ENCODE data around the gene PRR15L.

PRR15L gene

GRCh38 chr17:47905221-47905733 is 52.4 kb downstream of the PRR15L start:
- no peak for DNase-seq (ENCODE audit: insufficient read length)
- TF ChIP-seq POLR2AphosphoS5 (IDR thresholded peaks at IDR 0.05; ENCODE audit: low read depth, low read length): no peak
- no peak for FAIRE-seq

GRCh38 chr17:47902039-47902744 is 55.5 kb downstream of the PRR15L start:
- TF ChIP-seq POLR2A (IDR thresholded peaks at IDR 0.05; ENCODE audit: low read depth, low read length) (no peak), TAF1 (IDR thresholded peaks at IDR 0.05; ENCODE audit: borderline replicate concordance, low read depth, low read length) (no peak), POLR2AphosphoS5 (IDR thresholded peaks at IDR 0.05; ENCODE audit: low read depth, low read length) (no peak)
- FAIRE-seq (no peak), DNase-seq (ENCODE audit: insufficient read length) (no peak)

Data from GM12892 (cell line).